Activated B cell treated with CpG ODN at 0.5 μM for 24 hours (primary cell): Measurements from ENCODE around the gene DNAH3. TPM values are rescaled to one million over a fixed set of nuclear protein-coding genes. Genes with fewer than 3 reads are reported as not detected.
"Not testable (repeated sequence)": the region's sequence is repeated elsewhere in the genome, so short reads cannot be mapped to it uniquely, and the experiment has no call there.

Source experiments
- ATAC-seq: fragments of 200-7000 bp; cut with Tn5 transposase; one replicate; pipeline ENCODE4 v1.10.0; 2021; ENCODE audit warnings: low read depth, mild to moderate bottlenecking, moderate library complexity
- CTCF ChIA-PET: fragments of 350-600 bp; sonication (Branson Sonifier 250); formaldehyde crosslinking; loops from one replicate; lab custom pipeline; 2021; ENCODE audit warnings: antibody characterized with exemption; lab: Charles Lee
- POLR2A ChIA-PET: fragments of 350-600 bp; sonication (Branson Sonifier 250); formaldehyde crosslinking; loops from one replicate; lab custom pipeline; 2021; ENCODE audit warnings: antibody characterized with exemption; lab: Charles Lee
- DNase-seq: peaks from one replicate; pipeline ENCODE4 v3.0.0; 2022
- H3K27ac Mint-ChIP-seq: one replicate; pipeline ENCODE4 v1.8.0; 2020; ENCODE audit warnings: mixed read lengths
- H3K27me3 Mint-ChIP-seq: one replicate; pipeline ENCODE4 v1.8.0; 2021; ENCODE audit warnings: mixed read lengths
- H3K36me3 Mint-ChIP-seq: one replicate; pipeline ENCODE4 v1.8.0; 2021; ENCODE audit warnings: low read depth, mixed read lengths
- H3K4me1 Mint-ChIP-seq: one replicate; pipeline ENCODE4 v1.8.0; 2021; ENCODE audit warnings: mixed read lengths
- H3K4me3 Mint-ChIP-seq: one replicate; pipeline ENCODE4 v1.8.0; 2020; ENCODE audit warnings: mild to moderate bottlenecking, mixed read lengths
- H3K9me3 Mint-ChIP-seq: one replicate; pipeline ENCODE4 v1.8.0; 2020; ENCODE audit warnings: mixed read lengths
- CTCF ChIP-seq: fragments of 200-600 bp; IDR thresholded peaks from one replicate; pipeline ENCODE4 v1.8.0; 2022; ENCODE audit warnings: antibody characterized with exemption, mild to moderate bottlenecking
- intact Hi-C: fragments of 100-400 bp; cut with micrococcal nuclease; formaldehyde crosslinking; loops from one replicate; pipeline ENCODE4 v1.15.1; 2024
- total RNA-seq: library from RNA; stranded (reverse); gene quantifications from 2 replicates; pipeline ENCODE4 v1.2.3, GENCODE V29; 2022

DNAH3 gene
- total RNA-seq, 1 donor from 2014 or later, result not detected

GRCh38 chr16:21072976-21073375 is 77.7 kb downstream of the DNAH3 start:
- Mint-ChIP-seq H3K9me3 (no peaks in the 10 kb centered on the region), H3K4me1 (no peaks in the 10 kb centered on the region), H3K36me3 (no peaks in the 10 kb centered on the region), H3K27me3 (peaks cover 3% of the 10 kb centered on the region), H3K27ac (no peak overlapping the region), H3K4me3 (no peak overlapping the region)
- ATAC-seq, result no peak
- ChIA-PET POLR2A (no interaction called here), CTCF (no interaction called here)
- no peak for DNase-seq
- TF ChIP-seq CTCF, result no peak
- intact Hi-C loops, result no loop called here

DNA sequence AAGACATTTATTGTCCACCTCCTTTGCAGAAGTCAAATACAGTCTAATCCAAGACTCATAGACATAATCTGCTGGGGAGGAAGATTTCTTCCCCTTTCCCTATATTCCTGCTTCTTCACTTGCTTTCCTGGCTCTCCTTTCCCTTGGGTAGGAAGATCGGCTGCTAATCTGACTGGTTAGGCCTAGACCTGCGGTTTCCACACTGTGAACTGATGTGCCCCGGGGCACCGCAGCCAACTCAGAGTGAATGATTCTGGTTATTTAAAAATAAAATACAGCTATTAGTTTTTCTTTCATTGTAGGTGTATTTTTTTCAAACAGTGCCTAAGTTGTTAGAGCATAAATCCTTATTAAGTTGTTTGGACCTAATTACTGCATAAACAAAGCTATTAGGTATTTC is 78.9 kb downstream of the DNAH3 start:
- Mint-ChIP-seq H3K9me3 (no peaks in the 10 kb centered on the region), H3K4me3 (no peak overlapping the region), H3K36me3 (no peaks in the 10 kb centered on the region), H3K27ac (no peak overlapping the region), H3K27me3 (peaks cover 3% of the 10 kb centered on the region), H3K4me1 (no peaks in the 10 kb centered on the region)
- intact Hi-C loops, result no loop called here
- DNase-seq, result no peak
- TF ChIP-seq CTCF, result no peak
- ChIA-PET POLR2A (no interaction called here), CTCF (no interaction called here)
- no peak for ATAC-seq

- Mint-ChIP-seq H3K27ac (no peak overlapping the region), H3K4me3 (no peak overlapping the region), H3K4me1 (no peaks in the 10 kb centered on the region), H3K27me3 (peaks cover 3% of the 10 kb centered on the region), H3K9me3 (no peaks in the 10 kb centered on the region), H3K36me3 (no peaks in the 10 kb centered on the region)
- ChIA-PET CTCF (no interaction called here), POLR2A (no interaction called here)
- no peak for TF ChIP-seq CTCF
- intact Hi-C loops, result no loop called here
- ATAC-seq (no peak), DNase-seq (no peak)
Measured at GRCh38 chr16:21070564-21070963, 80.1 kb downstream of the DNAH3 start.

DNA sequence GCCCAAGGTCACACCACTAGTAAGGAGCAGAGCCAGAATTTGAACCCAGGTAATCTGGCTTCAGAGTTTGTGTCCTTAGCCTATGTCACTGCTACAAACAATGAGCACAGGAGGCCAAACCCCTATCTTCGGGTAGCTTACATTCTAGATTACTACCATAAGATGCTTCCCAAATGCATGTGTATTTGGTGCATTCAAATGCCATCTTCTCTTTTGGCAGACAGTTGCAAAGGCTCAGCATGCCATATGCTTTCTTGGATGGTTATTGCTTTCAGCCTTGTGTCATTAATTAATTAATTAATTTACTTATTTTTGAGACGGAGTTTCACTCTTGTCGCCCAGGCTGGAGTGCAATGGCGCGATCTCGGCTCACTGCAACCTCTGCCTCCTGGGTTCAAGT is 80.7 kb downstream of the DNAH3 start:
- H3K27ac Mint-ChIP-seq, result no peak overlapping the region

DNA sequence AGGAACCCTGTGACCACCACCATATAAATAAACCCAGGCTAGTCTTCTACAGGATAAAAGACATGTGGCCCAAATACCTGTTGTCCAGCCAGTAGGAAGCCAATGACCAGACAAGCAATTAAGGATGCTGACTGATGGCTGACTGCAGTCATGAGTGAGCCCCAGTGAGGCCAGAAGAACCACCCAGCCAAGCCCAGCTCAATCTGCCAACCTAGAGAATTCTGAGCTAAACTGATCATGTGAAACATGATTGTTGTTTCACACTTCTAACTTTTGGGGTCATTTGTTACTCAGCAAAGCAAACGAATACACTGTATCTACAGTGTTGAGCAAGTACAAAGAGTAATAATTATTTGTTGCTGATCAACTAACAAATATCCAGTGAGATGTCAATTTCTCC is 86.4 kb downstream of the DNAH3 start:
- Mint-ChIP-seq H3K4me1 (no peaks in the 10 kb centered on the region), H3K27ac (no peak overlapping the region), H3K4me3 (no peak overlapping the region), H3K36me3 (no peaks in the 10 kb centered on the region), H3K9me3 (no peaks in the 10 kb centered on the region), H3K27me3 (peaks cover 4% of the 10 kb centered on the region)
- POLR2A ChIA-PET, result no interaction called here
- intact Hi-C loops, result no loop called here
- CTCF ChIA-PET, result no interaction called here
- no peak for ATAC-seq
- no peak for DNase-seq
- no peak for TF ChIP-seq CTCF

More for the DNA sequence above, 80.7 kb downstream of the DNAH3 start:
- H3K27me3 Mint-ChIP-seq, result no peaks in the 10 kb centered on the region
- no peaks in the 10 kb centered on the region for H3K36me3 Mint-ChIP-seq
- no peaks in the 10 kb centered on the region for H3K4me1 Mint-ChIP-seq
- CTCF ChIA-PET, result no interaction called here
- ATAC-seq (no peak), DNase-seq (no peak)
- no peak overlapping the region for H3K4me3 Mint-ChIP-seq
- no peaks in the 10 kb centered on the region for H3K9me3 Mint-ChIP-seq
- intact Hi-C loops, result no loop called here
- TF ChIP-seq CTCF, result no peak
- POLR2A ChIA-PET, result no interaction called here

- ATAC-seq, POLR2A ChIA-PET, H3K27me3 Mint-ChIP-seq, H3K27ac Mint-ChIP-seq, H3K4me1 Mint-ChIP-seq, DNase-seq, CTCF ChIA-PET, H3K9me3 Mint-ChIP-seq, intact Hi-C loops, H3K4me3 Mint-ChIP-seq, H3K36me3 Mint-ChIP-seq: not testable (repeated sequence)
Measured at GRCh38 chr16:21063314-21063713, 87.3 kb downstream of the DNAH3 start.
